Myocyte (in vitro differentiated cells): ENCODE measurements around the gene TCERG1L. TPM values are rescaled to one million over a fixed set of nuclear protein-coding genes. Genes with fewer than 3 reads are reported as not detected.

Source experiments
- DNase-seq: peaks from one replicate; pipeline ENCODE4 v3.0.0-alpha.2; 2012; ENCODE audit warnings: low read depth
- total RNA-seq: library from RNA; depleted of rRNA; stranded (reverse); fragments of >200 nt; gene quantifications from 2 replicates; pipeline ENCODE4 v1.2.3, GENCODE V29; 2014

Gene TCERG1L
- total RNA-seq, 1 donor from 2014 or later = not detected

DNA sequence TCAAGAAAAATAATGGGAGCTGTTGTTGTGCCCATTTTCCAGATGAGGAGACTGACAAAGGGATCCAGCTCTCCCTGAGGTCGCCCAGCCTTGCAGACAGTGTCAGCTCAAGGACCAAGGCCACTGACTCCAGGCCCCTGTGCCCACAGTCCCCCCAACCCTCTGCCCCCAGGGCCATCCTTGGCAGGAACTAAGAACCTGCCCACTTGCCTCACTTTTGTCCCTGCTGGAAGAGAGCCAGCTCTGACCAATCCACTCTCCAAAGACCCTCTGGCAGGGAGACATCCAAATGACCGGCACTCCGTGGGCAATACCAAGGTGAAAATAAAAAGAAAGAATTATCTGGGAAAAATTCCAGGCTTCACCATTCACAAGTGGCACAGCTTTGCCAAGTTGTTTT, 101.3 kb downstream of the TCERG1L start:
- DNase-seq = no peak

- DNase-seq = no peak
Observed at GRCh38 chr10:131207584-131208532, 103.7 kb downstream of the TCERG1L start.

DNA sequence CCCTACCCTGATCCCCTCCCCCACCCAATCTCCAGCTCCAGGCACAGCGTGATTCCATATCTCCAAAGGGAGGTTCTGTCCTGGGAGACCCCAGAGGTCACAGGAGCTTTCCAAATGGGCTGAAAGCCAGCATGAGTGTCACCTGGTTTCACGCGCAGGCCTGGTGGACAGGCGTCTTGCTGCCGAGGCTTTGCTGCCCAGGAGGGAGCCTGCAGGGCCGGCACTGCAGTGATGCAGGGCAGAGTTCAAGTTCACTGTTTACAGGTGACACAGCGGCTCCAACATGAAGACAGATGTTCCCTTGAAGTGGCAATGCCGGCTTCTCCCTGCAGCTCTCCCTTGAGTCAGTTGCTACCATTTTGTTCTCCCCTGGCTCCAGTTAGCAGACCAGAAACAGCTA, 104.3 kb downstream of the TCERG1L start:
- no peak for DNase-seq

- DNase-seq = no peak
Observed at GRCh38 chr10:131206111-131206995, 105.2 kb downstream of the TCERG1L start.

DNA sequence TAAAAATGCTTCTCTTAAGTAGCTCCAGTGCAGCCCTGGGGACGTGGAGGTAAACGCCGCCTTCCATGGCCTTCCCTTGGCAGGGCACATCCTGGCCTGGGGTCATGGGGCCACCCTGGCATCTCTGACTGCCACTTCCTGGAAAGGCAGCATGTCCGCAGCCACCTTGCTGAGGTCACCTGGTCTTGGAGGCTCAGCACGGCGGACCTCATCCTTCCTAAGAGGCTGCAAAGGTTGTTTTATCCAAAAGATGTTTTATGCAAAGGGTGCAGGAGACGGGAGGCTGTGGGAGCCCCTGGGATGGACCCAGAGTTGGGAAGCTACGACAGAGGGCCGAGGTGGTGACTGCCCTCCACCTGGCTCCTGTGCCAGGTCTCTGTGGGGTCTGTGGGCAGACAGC, 106.0 kb downstream of the TCERG1L start:
- DNase-seq = no peak

DNA sequence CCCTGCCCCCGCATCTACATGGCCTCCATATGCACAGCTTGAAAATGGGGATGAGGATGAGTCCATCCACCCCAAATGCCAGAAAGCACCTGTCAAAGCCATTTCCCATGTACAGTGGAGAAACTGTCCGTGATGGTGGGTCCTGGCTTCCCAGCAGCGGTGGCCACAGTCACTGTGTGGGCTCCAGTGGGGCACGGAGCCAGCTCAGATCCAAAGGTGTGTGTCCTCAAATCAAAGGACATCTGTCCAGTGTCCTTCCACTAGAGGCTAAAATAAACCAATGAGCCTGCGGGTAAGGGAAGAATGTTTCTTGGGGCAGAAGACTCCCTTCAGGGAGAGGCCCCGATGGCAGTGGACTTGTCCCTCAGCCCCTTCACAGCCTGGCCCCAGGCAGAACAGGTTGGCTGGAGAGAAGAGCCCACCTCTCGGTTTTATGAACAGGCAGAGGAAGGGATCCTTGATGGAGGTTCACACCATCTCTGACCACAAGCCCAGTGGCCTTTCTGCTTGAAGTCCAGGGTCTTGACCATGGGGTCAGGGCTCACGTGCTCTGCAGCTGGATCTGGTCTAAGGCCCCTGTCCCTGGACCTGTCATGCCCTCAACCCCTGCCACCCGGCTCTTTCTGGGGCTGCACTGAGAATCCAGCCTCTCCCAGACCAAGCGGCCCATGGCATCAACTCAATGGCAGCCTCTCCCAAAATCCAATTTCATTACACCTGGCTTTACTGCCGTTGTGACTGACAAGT, 106.9 kb downstream of the TCERG1L start:
- DNase-seq = no peak

GRCh38 chr10:131203456-131204357, 107.8 kb downstream of the TCERG1L start:
- no peak for DNase-seq

- DNase-seq = no peak
Observed at GRCh38 chr10:131202990-131203389, 108.5 kb downstream of the TCERG1L start.

- no peak for DNase-seq
Observed at GRCh38 chr10:131201741-131202515, 109.6 kb downstream of the TCERG1L start.

DNA sequence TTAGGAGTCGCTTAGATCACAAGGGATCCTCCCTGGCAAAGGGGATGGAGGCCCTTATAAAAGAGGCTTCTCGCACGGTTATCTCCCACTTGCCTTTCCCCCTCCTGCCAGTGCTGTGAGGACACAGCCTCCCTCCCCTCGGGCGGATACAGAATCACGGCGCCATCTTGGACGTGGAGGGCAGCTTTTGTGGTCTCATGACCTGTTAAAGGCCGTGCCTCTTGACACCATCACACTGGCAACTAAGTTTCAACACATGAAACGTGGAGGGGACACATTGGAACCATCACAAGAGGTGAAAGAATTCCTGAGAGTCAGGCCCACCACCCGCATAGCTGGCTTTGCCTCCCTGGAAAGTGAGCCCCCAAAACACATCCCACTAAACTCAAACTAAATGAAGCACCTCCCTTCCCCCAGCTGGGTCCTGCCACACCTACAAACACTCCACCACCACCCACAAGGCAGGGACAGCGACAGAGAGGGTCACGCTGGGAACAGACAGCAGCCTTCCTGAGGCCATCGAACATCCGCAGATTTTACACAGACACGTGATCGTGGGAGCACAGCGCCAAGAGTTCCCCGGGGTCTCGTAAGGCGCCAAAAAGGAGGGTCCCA, 110.6 kb downstream of the TCERG1L start:
- DNase-seq = no peak

DNA sequence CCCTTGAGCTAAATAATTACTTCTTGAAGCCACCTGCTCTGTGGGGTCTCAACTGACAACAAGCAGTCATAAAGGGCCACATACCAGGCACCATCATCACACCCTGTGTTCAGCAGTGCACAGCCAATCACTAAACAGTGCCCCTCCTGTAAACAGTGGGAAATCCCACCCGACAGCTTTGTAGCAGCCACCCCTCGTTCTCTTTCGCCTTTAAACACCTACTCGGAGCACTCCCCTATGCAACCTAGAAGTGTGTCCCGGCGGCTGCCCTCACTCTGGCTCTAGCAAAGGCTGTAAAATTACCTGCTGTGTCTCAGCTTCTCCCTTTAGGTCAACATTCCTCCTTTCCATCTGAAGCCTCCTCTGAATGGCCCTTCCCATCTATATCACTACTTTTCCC, 111.9 kb downstream of the TCERG1L start:
- DNase-seq = no peak

DNA sequence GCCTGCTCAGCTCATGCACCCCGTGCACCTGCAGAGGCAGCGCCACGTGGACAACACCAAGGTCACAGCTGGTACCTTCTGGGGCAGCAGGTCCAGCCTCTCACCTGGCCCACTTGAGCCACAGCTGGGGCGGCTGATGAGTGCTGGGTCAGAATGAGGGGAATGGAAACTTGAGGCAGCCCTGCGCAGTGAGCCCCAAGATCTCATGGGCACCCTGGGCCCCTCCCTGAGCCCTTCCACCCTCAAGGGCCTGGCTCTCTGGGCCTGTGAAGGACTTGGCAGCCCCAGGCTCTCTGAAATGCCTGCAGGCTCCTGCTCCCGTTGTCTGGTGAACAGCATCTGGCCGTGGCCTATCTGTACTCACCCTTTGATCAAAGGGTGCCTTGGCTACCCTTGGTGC, 112.7 kb downstream of the TCERG1L start:
- DNase-seq = no peak

GRCh38 chr10:131198401-131198800, 113.1 kb downstream of the TCERG1L start:
- no peak for DNase-seq

DNA sequence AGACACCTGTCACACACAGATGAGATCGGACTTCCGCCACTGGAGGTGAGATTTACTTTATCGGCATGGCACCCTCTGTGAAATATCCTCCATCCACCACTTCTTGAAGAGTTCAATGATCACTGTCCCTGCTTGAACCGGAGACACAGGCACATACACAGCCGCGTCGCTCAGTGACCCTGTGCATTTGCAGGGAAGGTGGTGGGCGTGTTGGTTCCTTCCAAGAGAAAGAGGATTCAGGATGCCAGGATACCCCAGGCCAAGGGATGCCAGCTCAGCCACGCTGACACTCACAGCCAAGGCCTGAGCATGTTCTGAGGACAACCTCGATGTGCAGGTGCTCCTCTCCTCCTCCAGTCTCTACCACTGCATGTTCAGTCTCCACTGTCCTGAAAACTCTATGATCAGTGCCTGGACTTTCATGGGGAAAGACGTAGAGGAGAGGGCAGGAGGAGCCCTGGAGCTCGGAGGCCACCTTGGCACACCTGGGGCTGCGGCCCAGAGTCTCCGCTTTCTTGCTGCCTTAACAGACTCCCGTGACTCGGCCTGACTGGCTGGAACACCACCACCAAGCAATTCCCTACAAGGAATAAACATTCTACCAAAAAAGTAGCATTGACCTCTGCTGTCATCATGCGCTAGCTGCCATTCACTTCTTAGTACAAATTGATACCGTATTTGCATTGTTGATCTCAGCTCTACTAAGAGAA, 115.2 kb downstream of the TCERG1L start:
- DNase-seq = no peak

- DNase-seq = no peak
Observed at GRCh38 chr10:131195558-131196159, 115.9 kb downstream of the TCERG1L start.

DNA sequence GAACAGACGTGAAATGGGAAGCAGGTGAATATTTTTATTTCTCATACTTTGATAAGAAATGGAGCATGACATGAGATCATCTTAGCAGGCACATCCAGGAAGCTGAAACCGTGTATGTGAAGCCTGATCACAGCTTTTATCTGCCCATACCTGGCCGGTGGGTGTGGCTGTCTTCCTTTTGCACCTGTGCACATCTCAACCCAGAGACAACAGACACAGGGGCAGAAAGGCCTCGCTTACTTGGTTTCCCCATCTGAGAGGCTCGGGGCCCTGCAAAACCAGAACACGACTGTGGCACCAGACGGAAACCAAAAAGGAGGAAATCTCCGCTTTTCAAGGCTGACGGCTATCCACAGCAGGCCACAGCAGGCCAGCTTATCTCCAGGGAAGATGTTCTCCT, 116.4 kb downstream of the TCERG1L start:
- no peak for DNase-seq

DNA sequence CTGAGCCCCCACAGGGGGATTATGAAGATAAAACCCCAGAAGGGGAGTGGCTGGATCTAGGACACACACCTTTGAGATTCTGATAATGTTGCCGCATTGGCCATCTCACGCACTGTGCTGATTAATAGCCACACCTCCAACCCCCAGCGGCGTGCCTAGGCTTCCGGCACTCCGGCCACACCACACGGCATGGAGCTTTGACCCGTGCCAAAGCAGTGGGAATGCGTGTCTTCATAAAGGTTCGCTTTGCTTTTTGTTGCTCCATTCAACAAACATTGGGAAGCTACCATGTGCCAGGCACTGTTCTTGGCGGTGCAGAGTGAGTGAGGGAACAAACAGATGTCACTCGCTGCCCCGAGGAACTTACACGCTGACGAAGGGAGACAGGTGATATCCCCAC, 117.6 kb downstream of the TCERG1L start:
- no peak for DNase-seq

- no peak for DNase-seq
Observed at GRCh38 chr10:131188494-131188893, 123.0 kb downstream of the TCERG1L start.
